Endodermal cell (in vitro differentiated cells): ENCODE measurements around the gene PPP2R2C. TPM values are rescaled to one million over a fixed set of nuclear protein-coding genes. Genes with fewer than 3 reads are reported as not detected.
A peak's percentile ranks its signal among the peaks of the same experiment; 100 is the strongest.

Source experiments
- DNase-seq: peaks from one replicate; pipeline ENCODE4 v3.0.0-alpha.2; 2017
- H3K27ac ChIP-seq: 2 replicates; pipeline ENCODE4 v1.5.1; 2013; ENCODE audit warnings: mild to moderate bottlenecking, low read depth, low read length, moderate library complexity
- H3K27me3 ChIP-seq: 2 replicates; pipeline ENCODE4 v1.6.1; 2013; ENCODE audit warnings: mild to moderate bottlenecking, low read length, moderate library complexity; ENCODE audit not compliant: insufficient read depth, control insufficient read depth, poor library complexity, severe bottlenecking
- H3K36me3 ChIP-seq: 2 replicates; pipeline ENCODE4 v1.7.0; 2013; ENCODE audit warnings: mild to moderate bottlenecking, low read length, moderate library complexity; ENCODE audit not compliant: control insufficient read depth, insufficient read depth
- H3K4me1 ChIP-seq: one replicate; pipeline ENCODE4 v1.7.0; 2013; ENCODE audit warnings: low read length; ENCODE audit not compliant: control insufficient read depth, insufficient read depth
- H3K4me3 ChIP-seq: 2 replicates; pipeline ENCODE4 v1.5.1; 2013; ENCODE audit warnings: mild to moderate bottlenecking, low read length, moderate library complexity
- H3K9ac ChIP-seq: 2 replicates; pipeline ENCODE4 v1.6.1; 2013; ENCODE audit warnings: mild to moderate bottlenecking, low read length, moderate library complexity; ENCODE audit not compliant: poor library complexity, severe bottlenecking; ENCODE audit errors: extremely low read depth
- H3K9me3 ChIP-seq: 2 replicates; pipeline ENCODE4 v1.6.1; 2013; ENCODE audit warnings: mild to moderate bottlenecking, low read length, moderate library complexity; ENCODE audit not compliant: control insufficient read depth
- H3K27ac Mint-ChIP-seq: 2 replicates; pipeline ENCODE4 v1.8.0; 2020; ENCODE audit warnings: mixed read lengths
- H3K27me3 Mint-ChIP-seq: 2 replicates; pipeline ENCODE4 v1.8.0; 2021; ENCODE audit warnings: mild to moderate bottlenecking, mixed read lengths; ENCODE audit not compliant: insufficient read depth
- H3K36me3 Mint-ChIP-seq: 2 replicates; pipeline ENCODE4 v1.8.0; 2020; ENCODE audit warnings: low read depth, mixed read lengths
- H3K4me1 Mint-ChIP-seq: 2 replicates; pipeline ENCODE4 v1.8.0; 2020; ENCODE audit warnings: mixed read lengths
- H3K4me3 Mint-ChIP-seq: 2 replicates; pipeline ENCODE4 v1.8.0; 2020; ENCODE audit warnings: mild to moderate bottlenecking, moderate library complexity, mixed read lengths
- H3K9me3 Mint-ChIP-seq: 2 replicates; pipeline ENCODE4 v1.8.0; 2020; ENCODE audit warnings: mild to moderate bottlenecking, mixed read lengths
- CTCF ChIP-seq: fragments of 200-600 bp; sonication (generic); conservative IDR thresholded peaks from 2 replicates; pipeline ENCODE4 v1.5.0; 2021; ENCODE audit warnings: antibody characterized with exemption, mild to moderate bottlenecking
- WGBS, 2 experiments: methylation state at CpG; one replicate each; pipeline versions ENCODE4 v1.1.5 to v1.1.7; 2013; ENCODE audit warnings: missing lambda C conversion rate in 2 of 2, mixed read lengths in 1 of 2; ENCODE audit not compliant: insufficient coverage in 1 of 2, insufficient read length in 1 of 2; 5-methylcytosine and 5-hydroxymethylcytosine counted together
- total RNA-seq, 2 donors: library from RNA; stranded (reverse); fragmentation: NEBNext Ultra II Directional in 1 of 2; extraction: Animal tissue kit (Norgen Biotek cat#: 25700) in 1 of 2; gene quantifications; 2 replicates in 1 of 2; 3 replicates in 1 of 2; pipeline ENCODE4 v1.2.1, GENCODE V29; 2021

The PPP2R2C gene
- total RNA-seq, 2 donors from 2014 or later: 4.4 to 19.2 TPM

GRCh38 chr4:6425336-6425735 is 47.1 kb downstream of the PPP2R2C start:
- TF ChIP-seq CTCF: no peak
- Mint-ChIP-seq H3K4me3 (no peak overlapping the region), H3K27me3 (no peaks in the 10 kb centered on the region), H3K9me3 (no peaks in the 10 kb centered on the region), H3K27ac (peak overlapping the region; percentile 32), H3K4me1 (no peaks in the 10 kb centered on the region), H3K36me3 (peaks cover 4% of the 10 kb centered on the region)
- H3K27me3 ChIP-seq: no peaks in the 10 kb centered on the region
- WGBS, 2 experiments: 80 to 85% methylated on average over 4 to 5 of the region's 5 CpGs
- no peaks in the 10 kb centered on the region for H3K4me1 ChIP-seq
- H3K4me3 ChIP-seq: no peak overlapping the region
- H3K9ac ChIP-seq: no peak overlapping the region
- H3K27ac ChIP-seq: no peak overlapping the region
- no peak for DNase-seq
- no peaks in the 10 kb centered on the region for H3K9me3 ChIP-seq
- H3K36me3 ChIP-seq: no peaks in the 10 kb centered on the region

DNA sequence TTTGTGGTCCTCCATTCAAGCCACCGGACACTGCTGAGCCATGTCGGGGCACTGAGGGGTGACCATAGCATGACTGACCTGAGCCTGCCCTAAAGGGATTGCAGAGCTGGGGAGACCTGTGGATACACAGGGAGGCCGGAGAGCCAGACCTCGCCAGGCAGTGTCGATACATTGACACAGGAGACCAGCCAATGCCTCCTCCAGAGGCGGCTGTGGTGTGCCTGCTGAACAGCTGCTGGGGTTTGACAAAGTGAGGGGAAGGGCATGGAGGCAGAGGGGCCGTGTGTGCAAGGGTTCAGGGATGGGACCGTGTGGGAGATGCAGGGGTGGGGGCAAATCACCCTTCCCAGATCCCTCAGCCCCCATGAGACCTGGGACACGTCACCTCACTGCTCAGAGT is 48.0 kb downstream of the PPP2R2C start:
- WGBS, 2 experiments: 89 to 98% methylated on average over 6 to 9 of the region's 9 CpGs
- no peak for TF ChIP-seq CTCF
- H3K27ac Mint-ChIP-seq: no peak overlapping the region
- H3K4me3 Mint-ChIP-seq: no peak overlapping the region
- Histone ChIP-seq H3K27me3 (no peaks in the 10 kb centered on the region), H3K27ac (no peak overlapping the region), H3K4me3 (no peak overlapping the region), H3K9ac (no peak overlapping the region), H3K9me3 (no peaks in the 10 kb centered on the region), H3K4me1 (no peaks in the 10 kb centered on the region), H3K36me3 (no peaks in the 10 kb centered on the region)
- DNase-seq: no peak
- H3K27me3 Mint-ChIP-seq: no peaks in the 10 kb centered on the region
- no peaks in the 10 kb centered on the region for H3K4me1 Mint-ChIP-seq
- no peaks in the 10 kb centered on the region for H3K9me3 Mint-ChIP-seq
- peaks cover 4% of the 10 kb centered on the region for H3K36me3 Mint-ChIP-seq

GRCh38 chr4:6423575-6423974 is 48.8 kb downstream of the PPP2R2C start:
- no peaks in the 10 kb centered on the region for H3K4me1 Mint-ChIP-seq
- no peak overlapping the region for H3K27ac ChIP-seq
- H3K4me3 Mint-ChIP-seq: no peak overlapping the region
- no peaks in the 10 kb centered on the region for H3K36me3 ChIP-seq
- peaks cover 4% of the 10 kb centered on the region for H3K36me3 Mint-ChIP-seq
- no peaks in the 10 kb centered on the region for H3K9me3 Mint-ChIP-seq
- DNase-seq: no peak
- H3K27ac Mint-ChIP-seq: no peak overlapping the region
- 87% methylated on average over 2 of the region's 2 CpGs; no CpG with 5 or more reads in 1 of the 2 experiments for WGBS, 2 experiments
- H3K4me1 ChIP-seq: no peaks in the 10 kb centered on the region
- no peaks in the 10 kb centered on the region for H3K27me3 ChIP-seq
- H3K9ac ChIP-seq: no peak overlapping the region
- H3K27me3 Mint-ChIP-seq: no peaks in the 10 kb centered on the region
- no peaks in the 10 kb centered on the region for H3K9me3 ChIP-seq
- no peak for TF ChIP-seq CTCF
- no peak overlapping the region for H3K4me3 ChIP-seq
